Stomach (tissue), 4 donors: ENCODE data around the gene SRRM1.

ENCODE experiments used
- EP300 ChIP-seq: sonication (generic); formaldehyde crosslinking; IDR thresholded peaks from one replicate; pipeline ENCODE4 v1.6.1; 2017; ENCODE audit warnings: antibody characterized with exemption
- POLR2A ChIP-seq, 4 donors: fragments of 450-650 bp; IDR thresholded peaks; one replicate each; pipeline ENCODE4 v1.6.1; 2016; ENCODE audit warnings: antibody characterized with exemption in 4 of 4, control low read depth in 2 of 4, mild to moderate bottlenecking in 1 of 4, moderate library complexity in 1 of 4
- POLR2AphosphoS5 ChIP-seq, 3 donors: sonication (generic); formaldehyde crosslinking; IDR thresholded peaks; one replicate each; pipeline ENCODE4 v1.6.1; 2016; ENCODE audit warnings: antibody characterized with exemption in 3 of 3
- TF ChIP-seq, protein P1 (sequence below), 7 experiments: fragments of 450-650 bp in 4 of 7; fragments of 200-600 bp in 3 of 7; sonication (generic) in 3 of 7; IDR thresholded peaks; one replicate each; pipeline ENCODE4 v1.5.1; 2016 to 2019; ENCODE audit warnings: antibody characterized with exemption in 7 of 7, control low read depth in 2 of 7, mild to moderate bottlenecking in 1 of 7

- TF ChIP-seq, protein P1, sequence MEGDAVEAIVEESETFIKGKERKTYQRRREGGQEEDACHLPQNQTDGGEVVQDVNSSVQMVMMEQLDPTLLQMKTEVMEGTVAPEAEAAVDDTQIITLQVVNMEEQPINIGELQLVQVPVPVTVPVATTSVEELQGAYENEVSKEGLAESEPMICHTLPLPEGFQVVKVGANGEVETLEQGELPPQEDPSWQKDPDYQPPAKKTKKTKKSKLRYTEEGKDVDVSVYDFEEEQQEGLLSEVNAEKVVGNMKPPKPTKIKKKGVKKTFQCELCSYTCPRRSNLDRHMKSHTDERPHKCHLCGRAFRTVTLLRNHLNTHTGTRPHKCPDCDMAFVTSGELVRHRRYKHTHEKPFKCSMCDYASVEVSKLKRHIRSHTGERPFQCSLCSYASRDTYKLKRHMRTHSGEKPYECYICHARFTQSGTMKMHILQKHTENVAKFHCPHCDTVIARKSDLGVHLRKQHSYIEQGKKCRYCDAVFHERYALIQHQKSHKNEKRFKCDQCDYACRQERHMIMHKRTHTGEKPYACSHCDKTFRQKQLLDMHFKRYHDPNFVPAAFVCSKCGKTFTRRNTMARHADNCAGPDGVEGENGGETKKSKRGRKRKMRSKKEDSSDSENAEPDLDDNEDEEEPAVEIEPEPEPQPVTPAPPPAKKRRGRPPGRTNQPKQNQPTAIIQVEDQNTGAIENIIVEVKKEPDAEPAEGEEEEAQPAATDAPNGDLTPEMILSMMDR (IDR thresholded peaks at IDR 0.05), result no peak
- TF ChIP-seq POLR2AphosphoS5 (IDR thresholded peaks at IDR 0.05) (no peak), POLR2A (IDR thresholded peaks at IDR 0.05) (no peak), EP300 (no peak)
These were observed 52.3 kb downstream of the SRRM1 start for GRCh38 chr1:24695202-24695974.
